ENCODE data around the gene MED22. TPM values are rescaled to one million over a fixed set of nuclear protein-coding genes. Genes with fewer than 3 reads are reported as not detected.
"Not testable (repeated sequence)": the region's sequence is repeated elsewhere in the genome, so short reads cannot be mapped to it uniquely, and the experiment has no call there.

The MED22 gene
- total RNA-seq (101 and 125 TPM in 2 replicates), polyA plus RNA-seq (60.6 and 74.9 TPM in 2 replicates)

GRCh38 chr9:133347985-133348717 lies at the start of gene MED22, which contains the start of gene RPL7A:
TSS of gene MED22 (minus strand) at chr9:133348131. CDS start at chr9:133346662, 1,469 bp downstream.
TSS of gene RPL7A (plus strand) at chr9:133348218. CDS start at chr9:133348244, 26 bp downstream.
- Histone ChIP-seq H3K9me3 (ENCODE audit: low read depth) (no peaks in the 10 kb centered on the region), H3K36me3 (peaks cover 56% of the 10 kb centered on the region), H3K27me3 (no peaks in the 10 kb centered on the region), H3K4me1 (ENCODE audit: low read depth) (peaks cover 3% of the 10 kb centered on the region), H3K27ac (peak within 1 kb of the TSS; percentile 99), H3K4me3 (peak within 1 kb of the TSS; percentile 100)
- DNase-seq (ENCODE audit: low read depth in 1 of 2, low spot score in 1 of 2), result peak; percentile 97
- TF ChIP-seq CTCF (IDR thresholded peaks at IDR 0.05; ENCODE audit: low read depth, low read length), result no peak

GRCh38 chr9:133397370-133397769 lies 49.4 kb upstream of the MED22 start:
- no peak for TF ChIP-seq CTCF (IDR thresholded peaks at IDR 0.05; ENCODE audit: low read depth, low read length)
- Histone ChIP-seq H3K27ac (no peak overlapping the region), H3K36me3 (no peaks in the 10 kb centered on the region)

GRCh38 chr9:133396952-133397351 lies 49.0 kb upstream of the MED22 start:
- DNase-seq (ENCODE audit: low read depth in 1 of 2, low spot score in 1 of 2), result peak; percentile 34 to 49
- no peak overlapping the region for H3K4me3 ChIP-seq
- no peaks in the 10 kb centered on the region for H3K9me3 ChIP-seq (ENCODE audit: low read depth)
- H3K4me1 ChIP-seq (ENCODE audit: low read depth), result no peaks in the 10 kb centered on the region
- H3K36me3 ChIP-seq, result no peaks in the 10 kb centered on the region
- peak; percentile 52 for TF ChIP-seq CTCF (IDR thresholded peaks at IDR 0.05; ENCODE audit: low read depth, low read length)
- H3K27me3 ChIP-seq, result no peaks in the 10 kb centered on the region
- H3K27ac ChIP-seq, result no peak overlapping the region

More at GRCh38 chr9:133397370-133397769, 49.4 kb upstream of the MED22 start:
- Histone ChIP-seq H3K9me3 (ENCODE audit: low read depth) (no peaks in the 10 kb centered on the region), H3K4me1 (ENCODE audit: low read depth) (no peaks in the 10 kb centered on the region), H3K4me3 (no peak overlapping the region), H3K27me3 (no peaks in the 10 kb centered on the region)
- DNase-seq (ENCODE audit: low read depth in 1 of 2, low spot score in 1 of 2), result no peak

- Histone ChIP-seq H3K36me3 (no peaks in the 10 kb centered on the region), H3K9me3 (ENCODE audit: low read depth) (no peaks in the 10 kb centered on the region), H3K4me1 (ENCODE audit: low read depth) (no peaks in the 10 kb centered on the region), H3K27me3 (no peaks in the 10 kb centered on the region), H3K27ac (no peak overlapping the region), H3K4me3 (no peak overlapping the region)
- no peak for DNase-seq (ENCODE audit: low read depth in 1 of 2, low spot score in 1 of 2)
- no peak for TF ChIP-seq CTCF (IDR thresholded peaks at IDR 0.05; ENCODE audit: low read depth, low read length)
Measured at GRCh38 chr9:133394687-133395271, 46.8 kb upstream of the MED22 start.

- Histone ChIP-seq H3K27ac (no peak overlapping the region), H3K27me3 (no peaks in the 10 kb centered on the region), H3K36me3 (no peaks in the 10 kb centered on the region), H3K4me3 (no peak overlapping the region), H3K4me1 (ENCODE audit: low read depth) (no peaks in the 10 kb centered on the region), H3K9me3 (ENCODE audit: low read depth) (no peaks in the 10 kb centered on the region)
- no peak for DNase-seq (ENCODE audit: low read depth in 1 of 2, low spot score in 1 of 2)
- no peak for TF ChIP-seq CTCF (IDR thresholded peaks at IDR 0.05; ENCODE audit: low read depth, low read length)
Measured at GRCh38 chr9:133393399-133393798, 45.5 kb upstream of the MED22 start.

GRCh38 chr9:133392308-133392707 lies 44.4 kb upstream of the MED22 start:
- not testable (repeated sequence) for DNase-seq (ENCODE audit: low read depth in 1 of 2, low spot score in 1 of 2); H3K27me3 ChIP-seq; H3K27ac ChIP-seq; H3K9me3 ChIP-seq (ENCODE audit: low read depth); H3K4me1 ChIP-seq (ENCODE audit: low read depth); H3K4me3 ChIP-seq; H3K36me3 ChIP-seq

GRCh38 chr9:133391449-133391848 lies 43.5 kb upstream of the MED22 start:
- H3K4me1 ChIP-seq (ENCODE audit: low read depth); H3K4me3 ChIP-seq; H3K9me3 ChIP-seq (ENCODE audit: low read depth); H3K36me3 ChIP-seq; H3K27ac ChIP-seq; H3K27me3 ChIP-seq; DNase-seq (ENCODE audit: low read depth in 1 of 2, low spot score in 1 of 2): not testable (repeated sequence)

All from cardiac muscle cell (in vitro differentiated cells and primary cell).